Mesenteric fat pad (tissue), 1 donor: ENCODE results near the gene WWC2. TPM values are rescaled to one million over a fixed set of nuclear protein-coding genes. Genes with fewer than 3 reads are reported as not detected.
"Not testable (repeated sequence)": the region's sequence is repeated elsewhere in the genome, so short reads cannot be mapped to it uniquely, and the experiment has no call there.

Experiments used
- DNase-seq: peaks from one replicate; pipeline ENCODE4 v3.0.0-alpha.2; 2020; ENCODE audit warnings: low spot score
- total RNA-seq: library from RNA; stranded (reverse); fragmentation: NEBNext Ultra II Directional; extraction: Animal tissue kit (Norgen Biotek cat#: 25700); gene quantifications from one replicate; pipeline ENCODE4 v1.2.1, GENCODE V29; 2021
- donor health status: DM: yes; HTN: yes; CAD: no.

The WWC2 gene
- total RNA-seq, 1 donor from 2014 or later = 37.6 TPM

- no peak for DNase-seq
Observed at GRCh38 chr4:183141997-183142396, 42.9 kb downstream of the WWC2 start.

GRCh38 chr4:183142571-183143550 is 43.8 kb downstream of the WWC2 start:
- no peak for DNase-seq

- no peak for DNase-seq
Observed at GRCh38 chr4:183144787-183145186, 45.7 kb downstream of the WWC2 start.

GRCh38 chr4:183145773-183146172 is 46.7 kb downstream of the WWC2 start:
- no peak for DNase-seq

- DNase-seq = no peak
Observed at GRCh38 chr4:183146478-183146877, 47.4 kb downstream of the WWC2 start.

GRCh38 chr4:183147196-183147595 is 48.1 kb downstream of the WWC2 start:
- no peak for DNase-seq

GRCh38 chr4:183147983-183148382 is 48.9 kb downstream of the WWC2 start:
- no peak for DNase-seq

GRCh38 chr4:183149616-183150539 is 50.8 kb downstream of the WWC2 start:
- DNase-seq = no peak

GRCh38 chr4:183150664-183151063 is 51.6 kb downstream of the WWC2 start:
- DNase-seq = not testable (repeated sequence)

GRCh38 chr4:183152232-183152631 is 53.2 kb downstream of the WWC2 start:
- not testable (repeated sequence) for DNase-seq

GRCh38 chr4:183153190-183153916 is 54.3 kb downstream of the WWC2 start:
- DNase-seq = no peak

- no peak for DNase-seq
Observed at GRCh38 chr4:183154701-183155391, 55.8 kb downstream of the WWC2 start.

GRCh38 chr4:183155450-183156184 is 56.6 kb downstream of the WWC2 start:
- DNase-seq = no peak

- no peak for DNase-seq
Observed at GRCh38 chr4:183157215-183157614, 58.2 kb downstream of the WWC2 start.

GRCh38 chr4:183158062-183158461 is 59.0 kb downstream of the WWC2 start:
- DNase-seq = no peak

- no peak for DNase-seq
Observed at GRCh38 chr4:183161630-183162029, 62.6 kb downstream of the WWC2 start.

- DNase-seq = no peak
Observed at GRCh38 chr4:183163135-183163534, 64.1 kb downstream of the WWC2 start.

- DNase-seq = no peak
Observed at GRCh38 chr4:183164963-183165362, 65.9 kb downstream of the WWC2 start.

GRCh38 chr4:183165376-183165775 is 66.3 kb downstream of the WWC2 start:
- DNase-seq = no peak

GRCh38 chr4:183170894-183171293 is 71.8 kb downstream of the WWC2 start:
- DNase-seq = no peak
